DND-41 (cell line): ENCODE data around the gene FSIP1.

Source experiments
- CTCF ChIP-seq: IDR thresholded peaks from 2 replicates; pipeline ENCODE4 v1.5.1; 2012; ENCODE audit warnings: borderline replicate concordance, low read length, moderate library complexity, mild to moderate bottlenecking; ENCODE audit not compliant: poor library complexity, severe bottlenecking; ENCODE audit errors: extremely low read depth
- EZH2 ChIP-seq: IDR thresholded peaks from 3 replicates; pipeline ENCODE4 v1.6.1; 2012; ENCODE audit warnings: borderline replicate concordance, low read depth, mild to moderate bottlenecking, moderate library complexity, low read length, inconsistent platforms; ENCODE audit not compliant: severe bottlenecking

- no peak for TF ChIP-seq CTCF
- no peak for TF ChIP-seq EZH2
Measured at GRCh38 chr15:39642011-39642640, 140.5 kb downstream of the FSIP1 start.
